ENCODE measurements around the gene COQ2. TPM values are rescaled to one million over a fixed set of nuclear protein-coding genes. Genes with fewer than 3 reads are reported as not detected.
"Not testable (repeated sequence)": the region's sequence is repeated elsewhere in the genome, so short reads cannot be mapped to it uniquely, and the experiment has no call there.

Gene COQ2
- total RNA-seq, 1 donor from 2014 or later, result 13.1 TPM

DNA sequence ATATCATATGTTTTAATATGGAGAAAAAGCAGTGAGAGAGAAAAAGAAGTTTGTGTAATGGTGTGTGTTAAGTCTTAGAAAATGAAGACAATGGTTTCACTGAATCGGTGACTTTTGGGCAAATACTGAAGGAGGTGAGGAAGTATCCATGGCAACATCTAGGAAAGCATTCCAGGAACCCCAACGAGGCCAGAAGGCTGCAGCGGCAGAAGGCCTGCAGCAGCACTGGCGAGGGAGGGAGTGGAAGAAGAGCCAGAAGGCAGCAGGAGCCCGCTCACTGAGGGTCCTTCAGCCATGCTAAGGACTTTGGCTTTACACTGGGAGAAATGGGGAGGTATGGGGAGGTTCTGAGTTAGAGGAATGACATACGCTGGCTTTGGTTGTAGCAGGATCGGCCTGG, 26.8 kb downstream of the COQ2 start:
- intact Hi-C loops (cut with DNase I), result no loop called here
- no peak for DNase-seq (ENCODE audit: low spot score)

DNA sequence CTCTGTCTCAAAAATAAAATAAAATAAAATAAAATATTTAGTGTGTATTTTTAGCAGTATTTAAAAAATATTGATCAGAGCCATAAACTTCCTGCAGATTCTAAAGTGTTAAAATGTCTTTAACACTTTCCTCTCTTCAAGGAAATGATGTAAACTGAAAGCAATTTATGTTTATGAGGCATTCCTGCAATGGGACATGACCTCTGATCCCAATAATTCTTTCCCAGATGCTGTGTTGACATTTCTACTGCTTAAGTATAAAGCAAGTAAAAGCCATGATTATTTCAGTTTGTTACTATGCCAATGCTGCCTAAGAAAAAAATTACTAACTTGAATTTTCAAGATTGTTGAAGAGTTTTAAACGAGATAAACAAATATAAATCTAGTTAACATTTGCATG, 29.0 kb downstream of the COQ2 start:
- DNase-seq (ENCODE audit: low spot score), result no peak
- intact Hi-C loops (cut with DNase I), result no loop called here

DNA sequence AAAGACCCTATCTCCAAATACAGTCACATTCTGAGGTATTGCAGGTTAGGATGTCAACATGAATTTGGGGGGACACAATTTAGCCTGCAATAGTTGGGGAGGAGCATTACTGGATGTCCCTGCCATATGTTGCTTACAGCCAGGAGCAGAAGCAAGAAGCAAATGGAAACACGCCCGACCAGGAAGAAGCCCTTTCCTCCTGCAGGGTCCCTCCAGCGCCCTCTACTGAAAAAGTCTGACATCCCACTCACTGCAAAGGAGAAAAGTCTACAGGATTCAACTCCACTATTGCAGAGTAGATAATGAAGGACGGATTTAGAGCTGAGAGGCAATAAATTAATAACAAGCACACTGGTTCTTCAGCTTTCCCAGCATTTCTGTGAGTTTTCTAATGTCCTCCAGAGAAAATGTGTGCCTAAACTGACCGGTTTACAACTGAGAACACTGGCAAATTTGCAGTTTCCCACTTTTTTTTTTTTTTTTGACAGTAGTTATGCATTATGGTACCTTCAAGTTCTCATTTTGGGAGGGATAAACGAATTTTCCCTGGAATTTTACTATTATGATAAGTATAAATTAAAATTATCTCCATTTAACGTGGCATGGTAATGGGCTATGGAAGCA, 31.7 kb downstream of the COQ2 start:
- intact Hi-C loops (cut with DNase I), result no loop called here
- DNase-seq (ENCODE audit: low spot score), result no peak

DNA sequence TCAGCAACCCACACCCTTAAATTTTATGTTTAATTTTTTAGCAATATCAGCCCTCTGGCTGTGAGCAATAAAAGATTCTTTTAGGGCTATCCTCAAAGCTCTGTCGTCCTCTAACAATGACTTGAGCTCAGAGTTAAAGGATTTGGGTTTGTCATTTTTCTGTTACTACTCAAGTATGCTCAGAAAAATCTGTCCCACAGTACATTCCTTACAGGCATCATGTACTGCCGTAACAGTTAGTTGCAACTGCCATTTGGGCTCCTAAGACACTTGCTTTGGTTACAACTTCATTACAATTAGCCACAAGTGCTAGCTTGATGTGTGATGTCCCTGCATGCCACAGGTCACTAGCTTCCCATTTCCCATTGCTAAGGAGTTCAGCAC, 33.2 kb downstream of the COQ2 start:
- DNase-seq (ENCODE audit: low spot score), result no peak
- intact Hi-C loops (cut with DNase I), result no loop called here

DNA sequence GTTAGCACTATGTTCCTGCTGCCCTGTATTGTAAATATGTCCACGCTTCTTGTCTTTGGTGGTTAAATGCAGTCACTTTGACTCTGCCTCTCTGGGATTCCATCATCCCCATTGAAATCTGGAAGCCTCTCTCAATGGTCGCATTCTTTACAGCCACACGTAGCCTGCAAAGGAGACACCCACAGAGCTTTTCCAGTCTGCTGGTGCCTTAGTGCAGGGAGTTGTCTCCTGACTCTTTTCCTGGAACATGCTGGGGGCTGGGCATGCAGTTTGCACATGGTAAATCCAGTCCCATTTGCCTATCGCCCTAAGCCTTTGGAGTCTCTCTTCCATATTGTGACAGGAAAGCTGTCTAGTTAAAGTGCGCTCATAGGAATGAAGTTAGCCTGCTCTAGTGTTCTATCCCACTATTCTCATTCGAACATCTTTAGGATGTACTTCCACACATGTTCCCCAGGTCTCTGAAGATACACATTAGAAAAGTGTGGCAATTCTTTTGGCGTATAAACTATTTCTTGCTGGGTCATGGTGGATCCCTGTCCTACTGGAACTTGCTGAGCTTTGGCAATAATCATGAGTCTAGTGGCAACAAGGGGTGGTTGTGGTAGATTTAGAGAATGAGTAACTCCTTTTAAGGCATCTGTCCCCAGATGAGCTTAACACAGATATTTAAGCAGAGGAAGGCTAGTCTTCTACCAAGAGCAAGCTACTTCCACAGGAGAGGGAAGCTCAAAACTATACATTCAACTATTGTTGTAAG, 33.7 kb downstream of the COQ2 start:
- DNase-seq (ENCODE audit: low spot score), result no peak
- intact Hi-C loops (cut with DNase I), result no loop called here

DNA sequence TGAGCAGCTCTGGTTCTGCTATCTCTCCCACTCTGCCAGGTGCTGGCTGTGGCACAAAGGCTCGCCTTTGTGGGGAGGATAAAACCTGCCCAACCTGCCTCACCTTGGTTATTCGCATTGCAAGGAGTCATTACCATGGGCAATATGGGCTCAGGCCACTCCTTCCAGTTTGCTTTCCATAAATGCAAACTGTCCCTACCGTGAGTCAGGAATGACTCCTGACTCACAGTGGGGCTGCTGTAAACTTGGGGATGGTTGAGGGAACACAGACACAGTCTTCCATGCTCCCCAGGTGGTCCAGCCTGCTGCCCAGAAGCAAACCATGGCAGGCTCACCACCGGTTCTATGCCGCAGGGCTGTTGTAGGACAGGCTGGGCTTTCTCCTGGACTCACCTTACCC, 36.1 kb downstream of the COQ2 start:
- intact Hi-C loops (cut with DNase I), result no loop called here
- DNase-seq (ENCODE audit: low spot score), result no peak

DNA sequence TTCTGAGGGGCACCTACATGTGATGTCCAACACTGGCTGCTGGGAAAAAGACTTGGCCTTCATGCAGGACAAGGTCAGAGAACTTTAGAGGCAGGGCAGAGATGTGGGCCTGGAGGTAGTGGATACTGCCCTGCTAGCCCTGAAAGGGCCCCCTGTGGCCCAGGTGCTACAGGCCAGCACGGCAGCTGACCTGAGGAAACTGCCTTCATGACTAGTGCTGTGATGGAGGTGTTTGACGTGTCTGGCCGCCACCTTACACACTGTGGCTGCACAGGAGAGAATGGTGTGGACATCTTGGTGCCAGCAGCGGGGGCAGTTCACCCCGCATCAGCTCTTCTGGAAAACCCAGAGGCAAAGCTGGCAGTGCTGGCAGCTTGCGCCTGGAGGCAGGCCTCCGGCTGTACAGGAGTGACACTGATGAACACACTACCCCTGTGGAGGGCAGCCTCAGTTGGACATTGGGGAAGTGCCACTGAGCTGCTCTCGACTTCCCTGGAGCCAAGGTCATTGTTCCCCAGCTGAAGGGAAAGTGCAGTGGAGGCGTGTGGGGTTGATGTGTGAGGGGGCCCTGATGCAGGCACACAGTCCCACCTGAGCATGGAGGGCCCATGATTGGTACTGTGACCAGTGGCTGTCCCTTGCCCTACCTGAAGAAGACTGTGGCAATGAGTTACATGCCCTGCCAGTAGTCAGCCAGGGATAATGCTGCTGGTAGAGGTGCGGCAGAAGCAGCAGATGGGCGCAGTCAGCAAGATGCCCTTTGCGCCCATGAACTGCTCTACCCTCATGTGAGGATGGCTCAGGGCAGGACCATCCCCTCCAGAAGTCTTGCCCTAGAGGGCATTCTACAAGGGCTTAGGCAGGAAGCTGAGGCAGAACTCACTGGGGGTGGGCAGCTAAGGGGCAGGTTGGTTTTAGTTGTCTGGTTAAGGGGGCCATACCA, 36.9 kb downstream of the COQ2 start:
- intact Hi-C loops (cut with DNase I), result no loop called here
- DNase-seq (ENCODE audit: low spot score), result no peak

DNA sequence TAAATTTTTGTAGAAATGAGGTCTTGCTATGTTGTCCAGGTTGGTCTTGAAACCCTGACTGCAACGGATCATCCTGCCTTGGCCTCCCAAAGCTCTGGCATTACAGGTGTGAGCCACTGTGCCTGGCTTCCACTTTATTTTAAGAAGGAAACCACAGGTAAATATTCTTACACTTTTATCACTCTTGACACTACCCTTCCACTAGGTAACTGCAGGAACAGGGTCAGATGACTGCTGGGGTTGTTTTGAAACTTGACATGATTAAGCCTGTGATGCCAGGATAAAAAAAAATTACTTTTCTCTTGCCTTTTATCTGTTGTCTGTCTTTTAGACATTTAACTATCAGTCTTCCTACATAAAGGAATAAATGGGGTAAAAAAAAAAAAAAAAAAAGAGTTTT, 43.5 kb downstream of the COQ2 start:
- no peak for DNase-seq (ENCODE audit: low spot score)
- intact Hi-C loops (cut with DNase I), result no loop called here

DNA sequence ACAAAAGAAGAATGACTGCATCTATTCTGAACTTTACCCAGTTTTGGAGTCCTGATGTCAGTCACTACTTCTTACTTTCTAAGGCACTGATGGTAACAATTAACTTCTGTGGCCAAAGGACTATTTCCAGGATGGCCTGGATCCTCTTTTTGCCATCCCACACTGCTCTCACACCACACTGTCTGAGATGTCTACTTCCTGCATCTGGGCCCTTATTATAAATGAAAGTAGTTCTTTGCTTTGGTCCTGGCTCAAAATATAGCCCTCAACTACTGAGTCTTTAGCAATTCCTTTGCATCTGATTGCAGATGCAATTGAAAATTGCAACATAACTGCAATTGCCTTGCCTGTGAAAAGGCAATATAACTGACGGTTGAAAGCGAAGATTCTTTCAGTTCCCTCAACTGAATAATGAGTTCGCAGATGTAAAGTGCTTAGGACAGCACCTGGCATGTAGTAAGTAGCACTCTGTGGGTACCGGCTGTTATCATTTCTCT, 44.2 kb downstream of the COQ2 start:
- no peak for DNase-seq (ENCODE audit: low spot score)
- intact Hi-C loops (cut with DNase I), result no loop called here

DNA sequence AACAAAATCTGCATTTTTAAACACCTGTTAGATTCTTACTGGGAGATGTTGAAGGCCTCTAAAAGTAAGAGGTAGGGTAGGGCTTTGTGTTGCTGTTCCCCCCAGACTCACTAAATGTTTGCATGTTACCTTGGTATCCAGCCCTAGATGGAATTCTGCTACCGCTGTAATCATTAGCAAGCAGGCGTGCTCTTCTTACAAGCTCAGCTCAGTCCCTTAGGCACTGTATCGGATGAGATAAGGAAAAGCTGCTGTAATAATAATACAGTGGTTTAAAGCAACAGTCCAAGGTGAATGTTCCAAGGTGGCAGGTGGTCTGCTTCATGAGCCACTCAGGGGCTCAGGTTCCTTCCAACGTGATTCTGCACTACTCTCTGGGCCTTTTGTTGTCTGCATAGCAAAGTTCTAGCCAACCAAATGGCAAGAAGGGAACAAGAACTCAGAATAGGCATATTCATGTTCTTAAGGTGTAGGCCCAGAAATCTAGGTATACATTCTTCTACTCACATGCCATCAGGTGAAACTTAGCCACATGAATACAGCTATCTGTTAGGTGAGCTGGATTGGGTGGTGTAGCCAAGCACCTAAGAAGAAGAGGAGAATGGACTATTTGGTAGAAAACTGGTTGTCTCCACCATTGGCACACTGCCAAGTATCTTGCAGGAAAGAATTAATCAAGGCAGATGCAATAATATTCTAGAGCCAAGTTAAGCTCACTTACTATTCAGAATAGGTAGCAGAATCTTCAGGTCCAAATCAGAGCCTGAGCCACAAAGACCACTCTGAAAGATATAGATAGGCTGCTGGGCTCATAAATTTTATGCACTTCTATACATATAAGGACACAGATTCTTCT, 46.0 kb downstream of the COQ2 start:
- intact Hi-C loops (cut with DNase I), result no loop called here

DNA sequence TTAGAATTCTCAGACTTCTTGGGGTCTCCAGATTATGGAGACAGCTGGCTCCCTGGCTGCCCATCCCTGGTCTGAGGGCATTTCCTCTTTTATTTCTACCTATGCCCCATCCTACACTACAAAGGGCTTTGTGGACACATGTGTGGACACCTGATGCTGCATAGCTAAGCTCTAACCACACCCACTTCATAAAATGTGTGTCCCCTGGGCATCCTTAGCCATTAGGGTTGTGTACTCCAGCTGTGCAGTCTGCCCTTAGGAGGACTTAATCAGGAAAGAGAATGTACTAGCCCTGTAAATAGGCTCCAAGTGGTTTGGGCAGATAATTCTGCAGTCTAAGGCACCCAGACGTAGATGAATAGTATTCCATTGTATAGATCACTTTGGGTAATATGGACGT, 47.0 kb downstream of the COQ2 start:
- DNase-seq (ENCODE audit: low spot score), result no peak
- intact Hi-C loops (cut with DNase I), result no loop called here

More for the DNA sequence above, 46.0 kb downstream of the COQ2 start:
- no peak for DNase-seq (ENCODE audit: low spot score)

DNA sequence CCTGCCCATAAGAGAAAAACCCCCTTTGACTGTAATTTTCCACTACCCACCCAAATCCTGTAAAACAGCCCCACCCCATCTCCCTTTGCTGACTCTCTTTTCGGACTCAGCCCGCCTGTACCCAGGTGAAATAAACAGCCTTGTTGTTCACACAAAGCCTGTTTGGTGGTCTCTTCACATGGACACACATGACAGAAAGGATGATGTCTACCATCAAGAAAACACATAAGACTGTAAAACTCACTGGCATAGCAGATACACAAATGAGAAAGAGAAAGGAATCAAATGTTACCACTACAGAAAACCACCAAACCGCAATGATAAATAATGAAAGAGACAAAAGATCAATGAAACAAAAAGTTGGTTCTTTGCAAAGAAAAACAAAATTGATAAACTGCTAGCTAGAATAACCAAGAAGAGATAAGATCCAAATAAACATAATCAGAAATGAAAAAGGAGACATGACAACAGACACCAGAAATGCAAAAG, 48.9 kb downstream of the COQ2 start:
- DNase-seq (ENCODE audit: low spot score); intact Hi-C loops (cut with DNase I): not testable (repeated sequence)

DNA sequence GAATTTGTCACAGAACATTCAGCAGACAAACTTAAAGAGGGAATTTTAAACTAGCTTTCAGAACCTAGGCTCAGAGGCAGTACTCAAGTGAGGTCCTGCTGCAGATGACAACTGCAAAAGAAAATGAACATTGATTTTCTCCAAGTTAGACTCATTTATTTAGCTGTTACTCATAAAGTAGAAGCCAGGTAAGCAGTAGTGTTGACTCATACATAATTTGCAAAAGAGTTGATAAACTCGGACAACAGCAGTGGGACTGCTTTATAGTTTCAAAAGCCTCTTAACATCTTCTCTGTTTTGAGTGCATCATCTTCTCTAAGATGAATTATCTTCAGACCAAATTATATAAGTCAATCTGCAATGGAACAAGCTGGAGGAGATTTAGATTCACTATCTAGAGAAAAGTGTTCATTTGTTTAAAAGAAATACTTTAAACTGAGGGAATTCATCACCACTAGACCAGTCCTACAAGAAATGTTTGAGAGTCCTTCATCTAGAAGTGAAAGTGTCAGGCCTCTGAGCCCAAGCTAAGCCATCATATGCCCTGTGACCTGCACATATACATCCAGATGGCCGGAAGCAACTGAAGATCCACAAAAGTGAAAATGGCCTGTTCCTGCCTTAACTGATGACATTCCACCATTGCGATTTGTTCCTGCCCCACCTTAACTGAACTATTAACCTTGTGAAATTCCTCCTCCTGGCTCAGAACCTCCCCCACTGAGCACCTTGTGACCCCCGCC, 49.5 kb downstream of the COQ2 start:
- no peak for DNase-seq (ENCODE audit: low spot score)

DNA sequence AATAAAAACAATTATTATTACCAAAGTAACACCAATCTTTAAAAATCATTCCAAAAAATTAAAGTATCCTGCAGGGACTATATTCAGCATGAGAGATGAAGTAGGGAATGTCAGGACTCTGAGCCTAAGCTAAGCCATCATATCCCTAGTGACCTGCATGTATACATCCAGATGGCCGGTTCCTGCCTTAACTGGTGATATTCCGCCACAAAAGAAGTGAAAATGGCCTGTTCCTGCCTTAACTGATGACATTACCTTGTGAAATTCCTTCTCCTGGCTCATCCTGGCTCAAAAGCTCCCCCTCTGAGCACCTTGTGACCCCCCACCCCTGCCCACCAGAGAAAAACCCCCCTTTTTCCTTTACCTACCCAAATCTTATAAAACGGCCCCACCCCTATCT, 50.2 kb downstream of the COQ2 start:
- intact Hi-C loops (cut with DNase I); DNase-seq (ENCODE audit: low spot score): not testable (repeated sequence)

More for the DNA sequence above, 49.5 kb downstream of the COQ2 start:
- intact Hi-C loops (cut with DNase I), result no loop called here

DNA sequence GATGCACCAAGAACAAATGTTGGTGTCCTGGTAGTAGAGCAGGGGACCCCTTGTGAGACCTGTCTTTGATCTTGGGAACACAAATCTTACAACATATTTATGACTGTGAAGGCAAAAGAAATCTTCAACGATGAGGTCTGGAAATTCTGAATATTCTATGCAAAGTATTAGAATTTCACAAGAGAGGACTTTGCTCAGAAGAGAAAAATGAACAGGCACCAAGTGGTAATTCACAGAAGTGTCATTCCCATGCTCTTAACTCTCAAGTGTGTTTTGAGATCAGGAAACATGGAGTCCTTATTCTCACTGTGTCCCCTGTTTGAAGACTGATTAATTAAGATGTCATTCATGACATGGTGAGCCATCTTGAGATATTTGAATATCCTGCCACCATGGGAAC, 52.5 kb downstream of the COQ2 start:
- DNase-seq (ENCODE audit: low spot score), result no peak
- intact Hi-C loops (cut with DNase I), result no loop called here

DNA sequence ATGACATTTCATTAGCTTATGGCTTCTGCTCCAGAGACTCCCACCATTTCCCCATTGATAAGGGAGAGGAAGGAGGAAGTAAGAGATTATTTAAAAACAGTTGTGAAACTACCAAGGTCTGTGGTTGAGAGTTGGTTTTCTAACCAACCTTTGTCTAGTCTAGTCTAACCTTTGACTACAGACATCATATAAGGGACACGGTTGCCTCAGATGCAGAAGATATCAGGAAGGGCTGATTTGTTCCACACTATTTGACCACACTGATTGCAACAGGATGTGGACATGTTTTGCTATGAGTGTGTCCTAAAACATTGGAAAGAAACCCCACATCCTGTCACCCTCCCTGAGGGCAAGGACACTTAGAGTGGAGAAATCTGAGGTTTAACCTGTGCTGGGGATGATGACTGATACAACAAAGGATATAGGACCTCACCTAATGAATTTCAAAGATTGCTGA, 53.0 kb downstream of the COQ2 start:
- intact Hi-C loops (cut with DNase I), result no loop called here
- no peak for DNase-seq (ENCODE audit: low spot score)

DNA sequence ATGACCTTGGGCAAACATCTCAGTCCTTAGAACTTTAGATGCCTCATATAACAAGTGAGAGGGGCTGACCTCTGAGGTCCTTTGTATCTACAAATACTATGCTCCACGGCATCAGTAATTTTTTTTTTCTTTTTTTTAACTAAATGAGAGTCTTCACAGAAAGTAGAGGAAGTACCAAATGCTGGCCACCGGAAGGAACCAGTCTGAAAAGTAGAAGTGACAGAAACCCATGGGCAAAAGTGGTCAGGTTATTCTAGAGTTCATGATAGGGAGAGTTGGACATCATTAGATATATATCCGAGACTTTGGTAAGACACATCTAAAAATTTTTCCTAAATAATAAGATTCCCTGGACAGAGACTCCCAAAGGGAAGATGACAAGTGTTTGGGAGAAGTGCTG, 53.7 kb downstream of the COQ2 start:
- no peak for DNase-seq (ENCODE audit: low spot score)
- intact Hi-C loops (cut with DNase I), result no loop called here

DNA sequence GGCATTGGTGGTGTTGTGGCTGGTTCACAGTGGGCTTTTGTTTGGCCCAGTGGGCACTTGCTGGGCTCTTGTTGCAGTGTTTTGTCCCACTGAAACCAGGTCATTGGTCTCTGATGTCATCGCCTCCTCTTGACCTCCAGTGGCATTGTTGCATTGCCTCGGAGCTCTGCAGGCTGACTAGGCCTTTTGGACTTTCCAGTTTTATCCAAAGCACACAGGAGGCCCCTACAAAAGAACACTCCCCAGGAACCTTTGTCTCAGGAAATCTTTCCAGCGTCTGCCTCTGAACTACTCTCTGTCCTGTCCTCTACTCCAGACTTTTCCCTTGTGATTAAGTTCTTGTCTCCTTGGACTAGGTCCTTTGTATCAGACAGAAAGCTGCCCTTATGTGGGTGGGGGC, 54.8 kb downstream of the COQ2 start:
- DNase-seq (ENCODE audit: low spot score), result no peak
- intact Hi-C loops (cut with DNase I), result no loop called here

Data from cardiac septum (tissue), 1 donor.